Right renal pelvis (tissue), 4 donors: ENCODE results near the gene ZBTB9. TPM values are rescaled to one million over a fixed set of nuclear protein-coding genes. Genes with fewer than 3 reads are reported as not detected.

ENCODE experiments used
- DNase-seq, 4 donors: peaks; one replicate each; pipeline ENCODE4 v3.0.0-alpha.2; 2013; ENCODE audit warnings: low read depth in 4 of 4, low spot score in 3 of 4, missing footprints in 1 of 4
- polyA plus RNA-seq, 4 donors: library from polyadenylated mRNA; unstranded; fragments of 120-200 nt; gene quantifications; one replicate each; pipeline ENCODE4 v1.2.1, GENCODE V29; 2013; ENCODE audit not compliant: insufficient read length in 4 of 4

ZBTB9 gene
- 10 to 100 TPM; 15.3 to 18.0 (median 16.2) TPM for polyA plus RNA-seq

DNA sequence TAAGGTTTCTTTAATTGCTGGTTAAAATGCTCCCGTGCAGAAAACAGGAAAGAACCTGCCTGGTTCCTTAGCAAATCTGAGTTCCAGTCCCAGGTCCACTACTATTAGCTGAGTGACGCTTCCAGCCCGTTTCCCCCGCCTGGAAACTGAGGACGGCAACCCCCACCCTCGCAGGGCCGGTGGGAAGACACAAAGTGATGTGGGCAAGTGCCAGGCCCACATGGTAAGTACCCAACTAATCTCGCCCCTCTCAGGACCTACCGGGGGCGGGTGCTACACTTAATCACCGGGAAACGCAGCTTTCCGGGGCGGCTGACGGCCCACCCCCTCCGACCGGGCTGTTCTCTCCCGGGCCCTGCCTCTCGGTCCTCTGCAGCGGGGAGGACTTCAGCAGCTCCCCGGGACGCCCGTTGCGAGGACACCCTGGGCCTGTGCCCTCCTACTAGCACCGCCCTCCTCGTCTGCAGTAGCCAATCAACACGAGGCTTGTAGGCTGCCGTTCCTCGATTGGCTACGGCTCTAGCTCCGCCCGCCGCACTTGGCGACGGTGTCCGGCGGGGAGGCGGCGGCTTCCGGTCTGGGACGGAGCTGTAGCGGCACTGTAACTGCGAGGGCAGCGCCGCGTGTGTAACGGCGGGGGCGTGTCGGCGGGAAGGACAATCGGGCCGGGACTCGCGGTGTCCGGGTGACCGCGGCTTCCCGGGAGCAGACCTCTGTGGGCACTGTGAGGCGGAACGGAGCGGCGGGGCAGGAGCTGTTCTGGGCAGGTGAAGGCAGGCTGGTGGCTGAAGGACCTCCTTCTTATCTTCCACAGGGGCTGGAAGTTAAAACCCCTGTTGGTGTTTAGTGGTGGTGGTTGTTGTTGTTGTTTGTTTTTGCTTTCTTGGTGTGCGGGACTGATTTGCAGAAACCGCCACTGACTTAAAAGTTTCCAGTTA, at the start of gene ZBTB9:
Gene ZBTB9, plus strand, starts transcription at position 568 of the 938 bp plus-strand sequence. CDS start 525 bp downstream, outside the sequence.
- DNase-seq = peak; percentile 88 to 90 (median 89)

GRCh38 chr6:33404884-33405283, 49.5 kb upstream of the ZBTB9 start:
- no peak for DNase-seq

DNA sequence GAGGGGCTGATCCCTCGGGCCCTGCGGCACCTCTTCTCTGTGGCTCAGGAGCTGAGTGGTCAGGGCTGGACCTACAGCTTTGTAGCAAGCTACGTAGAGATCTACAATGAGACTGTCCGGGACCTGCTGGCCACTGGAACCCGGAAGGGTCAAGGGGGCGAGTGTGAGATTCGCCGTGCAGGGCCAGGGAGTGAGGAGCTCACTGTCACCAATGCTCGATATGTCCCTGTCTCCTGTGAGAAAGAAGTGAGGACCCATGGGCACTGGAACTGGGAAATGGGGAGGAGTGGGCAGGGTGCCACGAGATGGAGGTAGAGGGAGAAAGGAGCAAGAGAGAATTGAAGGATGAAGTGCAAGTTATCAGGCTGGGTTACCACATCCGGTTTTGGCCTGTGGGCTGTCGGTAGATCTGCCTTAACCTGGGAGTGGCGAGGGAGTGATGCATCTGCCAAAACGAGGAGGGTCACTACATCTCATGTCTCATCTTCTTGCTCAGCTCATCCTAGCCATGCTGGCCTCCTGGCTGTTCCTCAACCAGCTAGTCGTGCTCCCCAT, 48.9 kb upstream of the ZBTB9 start:
- DNase-seq = no peak

GRCh38 chr6:33406126-33406525, 48.2 kb upstream of the ZBTB9 start:
- no peak for DNase-seq

DNA sequence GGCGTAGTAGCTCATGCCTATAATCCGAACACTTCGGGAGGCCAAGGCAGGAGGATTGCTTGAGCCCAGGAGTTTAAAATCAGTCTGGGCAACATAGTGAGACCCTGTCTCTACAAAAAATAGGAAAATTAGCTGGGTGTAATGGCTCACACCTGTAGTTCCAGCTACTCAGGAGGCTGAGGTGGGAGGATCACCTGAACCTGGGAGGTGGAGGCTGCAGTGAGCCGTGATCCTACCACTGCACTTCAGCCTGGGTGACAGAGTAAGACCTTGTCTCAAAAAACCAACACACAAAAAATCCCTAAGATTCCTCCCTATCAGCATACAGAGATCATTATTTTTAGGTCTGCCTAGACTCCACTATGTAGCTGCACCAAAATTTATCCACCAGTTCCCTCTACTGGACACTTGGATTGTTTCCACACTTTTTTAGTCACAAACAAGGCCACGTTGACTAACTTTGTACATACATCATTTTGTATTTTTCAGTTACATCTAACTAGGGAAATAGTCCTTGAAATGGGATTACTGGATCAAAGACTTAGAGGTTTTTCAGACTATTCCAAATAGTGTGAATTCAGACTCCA, 47.2 kb upstream of the ZBTB9 start:
- no peak for DNase-seq

DNA sequence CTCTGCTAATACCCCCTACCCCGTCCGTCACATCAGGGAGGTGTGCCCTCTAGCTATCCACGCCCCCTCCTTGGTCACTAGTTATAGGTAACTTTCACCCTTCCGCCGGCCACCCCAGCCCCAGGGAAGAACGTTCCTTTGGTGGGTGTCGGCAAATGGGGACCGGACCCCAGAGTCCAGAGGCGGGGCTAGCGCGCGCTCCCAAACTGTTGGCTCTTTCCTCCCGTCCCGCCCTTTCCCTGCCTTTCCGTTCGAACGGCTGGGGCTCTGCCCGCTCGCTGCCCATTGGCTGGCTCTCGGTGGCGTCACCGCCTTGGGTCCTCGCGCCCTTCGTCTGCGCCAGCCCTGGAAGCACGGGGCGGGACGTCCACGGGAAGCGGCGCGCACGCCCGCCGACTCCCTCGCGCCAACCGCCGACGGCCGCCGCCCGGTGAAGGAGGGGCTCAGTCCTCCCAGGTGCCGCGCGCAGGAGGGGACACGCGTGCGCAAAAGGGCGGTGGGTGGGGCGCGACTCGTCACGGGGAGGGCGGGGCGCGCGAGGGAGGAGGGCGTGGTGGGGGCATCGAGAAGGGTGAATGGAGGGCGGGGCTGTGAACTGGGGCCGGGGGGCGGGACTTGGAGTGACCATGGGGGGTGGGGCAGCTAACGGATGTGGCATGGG, 44.2 kb upstream of the ZBTB9 start:
- peak; percentile 91 to 95 (median 94) for DNase-seq

- DNase-seq = peak in 1 of 4 donors; percentile 58
Measured at GRCh38 chr6:33410711-33411631, 43.4 kb upstream of the ZBTB9 start, which contains the start of gene PHF1. PHF1 (plus strand) TSS chr6:33411014; CDS start chr6:33412264, 1,250 bp downstream.

- no peak for DNase-seq
Measured at GRCh38 chr6:33411632-33412005, 42.8 kb upstream of the ZBTB9 start.

GRCh38 chr6:33412140-33413009, 42.0 kb upstream of the ZBTB9 start:
- DNase-seq = no peak

DNA sequence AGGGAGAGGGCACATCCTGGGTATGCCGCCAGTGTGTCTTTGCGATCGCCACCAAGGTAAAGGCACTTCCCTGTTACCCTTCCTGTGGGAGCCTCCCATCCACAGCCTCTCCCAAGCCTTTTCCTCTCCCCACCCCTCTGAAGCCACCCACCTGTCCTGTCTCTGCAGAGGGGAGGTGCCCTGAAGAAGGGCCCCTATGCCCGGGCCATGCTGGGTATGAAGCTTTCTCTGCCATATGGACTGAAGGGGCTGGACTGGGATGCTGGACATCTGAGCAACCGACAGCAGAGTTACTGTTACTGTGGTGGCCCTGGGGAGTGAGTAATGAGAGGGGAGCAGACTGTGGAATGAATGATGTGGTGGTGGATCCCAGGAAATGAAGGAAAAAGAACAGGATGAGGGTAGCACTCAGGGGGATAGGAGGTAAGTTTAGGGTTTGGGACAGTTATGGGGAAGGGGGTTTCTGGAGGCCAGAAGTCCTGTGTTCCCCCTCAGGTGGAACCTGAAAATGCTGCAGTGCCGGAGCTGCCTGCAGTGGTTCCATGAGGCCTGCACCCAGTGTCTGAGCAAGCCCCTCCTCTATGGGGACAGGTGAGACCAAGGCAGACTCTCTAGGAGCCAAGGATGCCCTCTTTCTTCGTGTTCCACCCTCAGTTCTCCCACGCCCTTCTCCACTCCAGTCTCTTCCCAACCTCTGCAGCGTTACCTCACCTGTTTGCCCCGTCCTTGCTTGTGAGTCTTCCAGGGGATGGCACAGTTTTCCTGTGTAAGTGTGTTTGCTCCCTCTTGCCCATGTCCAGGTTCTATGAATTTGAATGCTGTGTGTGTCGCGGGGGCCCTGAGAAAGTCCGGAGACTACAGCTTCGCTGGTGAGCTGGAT, 40.9 kb upstream of the ZBTB9 start:
- DNase-seq = no peak

GRCh38 chr6:33414592-33415271, 39.6 kb upstream of the ZBTB9 start:
- no peak for DNase-seq

GRCh38 chr6:33415831-33416230, 38.5 kb upstream of the ZBTB9 start:
- no peak for DNase-seq

DNA sequence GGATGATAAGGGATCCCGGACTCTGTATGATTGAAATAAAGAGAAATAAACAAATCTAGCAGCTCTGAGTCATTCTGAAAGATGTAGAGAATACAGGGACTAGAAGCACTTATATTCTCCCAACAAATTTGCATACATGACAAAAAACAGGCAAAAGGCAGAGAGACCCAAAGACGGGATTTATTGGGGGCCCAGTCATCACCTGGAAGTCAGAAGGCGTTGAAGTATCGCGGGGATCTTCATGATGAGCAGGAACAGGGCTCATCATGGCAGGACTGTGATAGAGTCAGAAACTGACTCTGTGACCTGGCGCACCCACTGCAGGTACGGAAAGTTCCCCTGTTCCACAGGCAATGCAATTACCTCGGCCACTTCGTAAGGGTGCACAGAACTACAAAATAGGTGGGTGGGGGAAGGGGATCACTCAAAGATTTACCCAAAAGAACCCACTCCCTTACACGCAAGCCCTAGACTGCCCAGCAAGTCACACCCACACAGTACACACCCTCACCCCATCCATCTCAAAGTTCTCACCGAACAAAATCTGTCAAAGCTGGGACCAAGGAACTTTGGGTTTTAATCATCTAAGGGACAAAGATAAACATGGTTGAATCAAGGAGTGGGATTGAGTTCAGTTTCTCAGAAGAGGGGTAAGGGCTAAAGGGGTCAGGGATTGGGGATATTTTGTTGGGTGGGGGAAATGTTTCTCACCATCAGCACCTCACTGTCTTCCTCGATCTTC, 37.8 kb upstream of the ZBTB9 start:
- no peak for DNase-seq

DNA sequence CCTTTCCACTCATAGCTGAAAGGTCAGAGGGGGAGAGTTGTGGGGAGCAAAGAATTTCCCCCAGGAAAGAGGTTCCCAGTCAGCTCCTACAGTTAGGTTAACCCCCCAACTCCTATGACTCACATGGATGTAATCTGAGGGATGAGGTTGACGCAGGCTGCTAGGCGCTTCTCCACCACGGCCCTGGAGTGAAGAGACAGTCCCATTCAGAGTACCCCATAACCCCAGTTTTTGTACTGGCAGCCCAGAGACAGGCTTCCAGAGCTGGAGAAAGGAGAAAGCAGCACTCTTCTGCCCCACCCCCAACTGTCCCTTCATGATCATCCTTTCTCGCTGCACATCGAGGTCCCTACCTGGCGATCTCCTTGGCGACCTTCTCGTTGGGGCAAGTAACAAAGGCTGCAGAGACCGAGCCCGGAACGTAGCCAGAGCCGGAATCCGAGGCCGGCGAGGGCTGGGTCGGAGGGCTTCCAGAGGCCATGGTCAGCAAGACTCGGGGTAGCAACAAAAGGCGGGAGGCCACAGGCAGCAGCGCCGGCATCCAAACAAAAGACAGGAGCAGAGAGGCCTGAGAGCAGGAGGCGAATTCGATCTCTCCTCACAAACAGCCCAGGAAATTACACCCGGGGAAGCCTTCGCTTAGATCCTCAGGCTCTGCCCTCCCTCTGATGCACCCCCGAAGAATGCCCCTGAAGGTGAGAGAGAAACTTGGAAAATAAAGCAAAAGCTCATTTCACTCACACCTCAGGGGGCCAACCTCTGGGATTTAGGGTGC, 37.1 kb upstream of the ZBTB9 start:
- DNase-seq = no peak

GRCh38 chr6:33417903-33418689, 36.3 kb upstream of the ZBTB9 start, which contains the start of gene CUTA:
CUTA (minus strand) TSS chr6:33418107; CDS start chr6:33418000, 107 bp downstream.
- DNase-seq = peak; percentile 96 to 99 (median 98)
